D721Med (cell line): ENCODE results near the gene IFT27.

Source experiments
- DNase-seq: peaks from one replicate; pipeline ENCODE4 v3.0.0; 2011; ENCODE audit warnings: low spot score; ENCODE audit not compliant: insufficient read length
- FAIRE-seq: peaks from 2 replicates; lab custom pipeline; 2011; peaks lifted over from hg19 to GRCh38; lab: Jason Lieb, UNC
- TF ChIP-seq, protein P1 (sequence below): IDR thresholded peaks from 2 replicates; pipeline ENCODE4 v1.5.1; 2012; ENCODE audit warnings: mild to moderate bottlenecking, control low read depth; ENCODE audit not compliant: insufficient read depth; ENCODE audit errors: missing control alignments

IFT27 gene

DNA sequence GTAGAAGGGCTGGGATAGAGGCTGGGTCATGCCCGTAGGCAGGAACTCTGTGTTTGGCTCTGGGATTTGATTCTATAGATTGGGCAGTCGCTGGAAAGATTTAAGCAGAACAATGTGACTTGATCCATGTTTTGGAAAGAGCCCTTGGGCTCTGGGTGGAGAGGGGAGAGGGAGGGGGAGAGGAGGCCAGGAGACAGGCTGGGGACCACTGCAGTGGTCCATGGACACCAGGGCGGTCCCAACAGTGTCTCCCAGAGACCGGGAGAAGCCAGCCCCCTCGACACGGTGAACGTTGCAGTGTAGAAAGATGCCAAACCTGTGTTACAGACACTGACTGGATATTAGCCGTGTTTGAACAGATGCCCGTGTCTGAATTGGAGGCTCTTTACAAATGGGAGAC, 21.5 kb upstream of the IFT27 start:
- no peak for FAIRE-seq
- no peak for DNase-seq
- TF ChIP-seq, protein P1, sequence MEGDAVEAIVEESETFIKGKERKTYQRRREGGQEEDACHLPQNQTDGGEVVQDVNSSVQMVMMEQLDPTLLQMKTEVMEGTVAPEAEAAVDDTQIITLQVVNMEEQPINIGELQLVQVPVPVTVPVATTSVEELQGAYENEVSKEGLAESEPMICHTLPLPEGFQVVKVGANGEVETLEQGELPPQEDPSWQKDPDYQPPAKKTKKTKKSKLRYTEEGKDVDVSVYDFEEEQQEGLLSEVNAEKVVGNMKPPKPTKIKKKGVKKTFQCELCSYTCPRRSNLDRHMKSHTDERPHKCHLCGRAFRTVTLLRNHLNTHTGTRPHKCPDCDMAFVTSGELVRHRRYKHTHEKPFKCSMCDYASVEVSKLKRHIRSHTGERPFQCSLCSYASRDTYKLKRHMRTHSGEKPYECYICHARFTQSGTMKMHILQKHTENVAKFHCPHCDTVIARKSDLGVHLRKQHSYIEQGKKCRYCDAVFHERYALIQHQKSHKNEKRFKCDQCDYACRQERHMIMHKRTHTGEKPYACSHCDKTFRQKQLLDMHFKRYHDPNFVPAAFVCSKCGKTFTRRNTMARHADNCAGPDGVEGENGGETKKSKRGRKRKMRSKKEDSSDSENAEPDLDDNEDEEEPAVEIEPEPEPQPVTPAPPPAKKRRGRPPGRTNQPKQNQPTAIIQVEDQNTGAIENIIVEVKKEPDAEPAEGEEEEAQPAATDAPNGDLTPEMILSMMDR: no peak

DNA sequence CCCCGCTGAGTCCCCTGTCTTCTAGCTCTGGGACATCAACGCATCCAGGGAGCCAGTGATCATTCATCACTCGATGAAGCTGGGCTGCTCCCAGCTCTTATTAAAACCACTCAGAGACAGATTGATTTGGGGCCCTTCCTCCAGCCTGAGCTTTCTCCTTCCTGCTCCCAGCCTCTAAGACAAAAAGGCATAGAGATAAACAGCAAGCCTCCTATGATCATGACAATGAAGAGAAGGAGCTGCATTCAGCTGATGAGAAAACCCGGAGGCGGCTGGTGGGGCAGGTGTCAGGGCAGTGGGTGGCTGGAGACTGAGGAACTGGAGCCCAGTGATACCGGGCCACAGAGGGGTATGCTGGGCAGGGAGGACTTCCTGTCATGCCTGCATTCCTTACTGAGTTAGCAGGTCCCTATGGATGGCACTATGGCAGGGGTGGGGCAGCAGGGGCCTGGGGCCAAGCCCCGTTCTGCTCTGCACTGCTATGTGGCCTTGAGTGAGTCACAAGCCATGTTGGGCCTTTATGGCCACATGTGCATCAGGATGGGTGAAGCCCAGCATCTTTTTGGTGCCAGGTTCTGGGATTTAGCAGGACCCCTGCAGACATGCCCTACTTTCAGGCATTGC, 20.7 kb upstream of the IFT27 start:
- DNase-seq (no peak), FAIRE-seq (no peak)
- TF ChIP-seq, protein P1: no peak

DNA sequence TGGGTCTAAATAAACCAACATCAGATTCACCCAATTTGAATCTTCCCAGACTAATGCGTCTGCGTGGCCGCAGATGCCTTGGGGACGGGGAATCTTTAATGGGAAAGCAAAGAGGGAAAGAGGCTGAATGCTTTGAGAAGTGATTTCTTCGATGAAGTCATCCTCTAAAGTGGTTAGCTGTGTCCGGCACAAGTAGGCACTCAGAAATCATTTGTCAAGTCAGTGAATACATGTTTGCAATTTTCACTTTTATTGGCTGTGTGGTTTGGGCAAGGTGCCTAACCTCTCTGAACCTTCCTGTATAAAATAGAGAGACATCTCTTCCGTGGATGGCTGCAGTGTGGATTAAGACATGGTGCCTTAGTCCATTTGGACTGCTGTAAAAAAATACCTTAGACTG, 19.7 kb upstream of the IFT27 start:
- FAIRE-seq: no peak
- TF ChIP-seq, protein P1: no peak

DNA sequence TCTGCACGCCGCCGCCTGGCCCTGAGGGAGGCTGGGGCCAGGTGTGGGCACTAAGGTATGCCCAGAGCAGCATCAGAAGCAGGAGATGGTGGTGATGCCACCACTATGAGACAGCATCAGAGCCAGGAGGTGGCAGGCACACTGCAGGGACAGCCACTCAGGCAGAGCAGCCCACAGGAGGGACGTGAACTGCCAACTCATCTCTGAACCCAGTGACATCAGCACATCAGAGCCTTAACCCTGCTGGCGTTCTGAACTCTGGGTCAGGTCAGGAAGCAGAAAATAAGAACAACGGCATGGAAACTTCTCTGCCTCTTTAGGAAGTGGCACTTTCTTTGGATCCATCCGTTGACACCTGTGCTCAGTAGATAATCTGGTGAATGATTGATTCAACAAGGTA, 14.7 kb upstream of the IFT27 start:
- no peak for DNase-seq
- TF ChIP-seq, protein P1: no peak
- FAIRE-seq: no peak

More for the DNA sequence above, 19.7 kb upstream of the IFT27 start:
- DNase-seq: no peak

DNA sequence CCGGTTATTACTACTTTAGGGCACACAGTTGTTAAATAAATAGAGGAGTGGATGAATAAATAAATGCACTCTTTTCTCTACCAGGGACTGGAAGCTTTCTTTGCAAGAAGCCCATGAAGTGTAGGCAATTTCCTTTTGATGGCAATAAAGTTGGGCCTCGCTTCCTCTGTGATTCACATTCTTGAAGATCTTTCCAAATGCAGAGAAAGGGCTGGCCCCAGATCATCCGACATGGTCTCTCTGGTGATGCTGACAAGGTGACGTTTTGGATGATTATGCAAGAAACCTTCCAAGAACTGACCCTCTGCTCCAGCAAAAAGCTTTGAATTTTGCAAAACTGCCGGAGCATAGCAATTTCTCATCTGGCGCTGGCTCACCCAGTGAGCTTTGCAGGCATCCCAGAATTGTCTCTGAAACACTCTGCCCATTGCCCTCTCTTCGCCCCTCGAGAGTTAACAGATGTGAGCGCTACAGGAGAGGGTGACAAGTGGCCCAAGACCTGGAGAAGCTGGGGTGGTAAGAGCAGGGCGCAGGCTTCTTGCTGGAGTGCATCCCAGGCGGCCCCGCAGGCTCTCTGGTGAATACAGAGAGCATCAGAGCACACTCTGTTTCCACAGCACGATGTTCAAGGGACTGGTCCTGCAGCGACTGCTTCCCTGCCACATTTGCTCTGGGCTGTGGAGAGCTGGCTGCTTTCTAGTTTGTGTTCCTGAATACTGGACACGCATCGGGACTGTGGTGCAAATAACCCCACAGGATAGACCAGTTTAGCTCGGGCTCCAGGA, 11.5 kb upstream of the IFT27 start:
- TF ChIP-seq, protein P1: no peak
- no peak for FAIRE-seq
- DNase-seq: no peak

DNA sequence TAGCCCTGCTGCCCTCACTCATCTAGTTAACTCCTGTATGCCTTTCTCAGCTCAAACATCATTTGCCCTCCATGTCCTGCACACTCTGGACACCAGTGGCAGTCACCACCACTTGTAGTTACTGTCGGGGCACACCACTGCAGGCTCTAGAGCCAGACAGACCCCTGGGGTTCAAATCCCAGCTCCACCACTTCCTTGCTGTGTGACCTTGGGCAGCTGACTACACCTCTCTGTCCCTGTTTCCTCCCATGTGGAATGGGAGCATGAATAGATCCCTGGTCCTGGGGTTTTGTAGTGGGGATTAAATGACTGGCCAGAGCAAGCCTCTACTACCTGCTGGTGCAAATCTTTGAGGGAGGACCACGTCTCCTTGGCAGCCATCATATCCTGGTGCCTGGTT, 7.8 kb upstream of the IFT27 start:
- FAIRE-seq: no peak
- TF ChIP-seq, protein P1: no peak
- no peak for DNase-seq
